HG02759 (cell line): ENCODE measurements around the gene ANXA2R.
A peak's percentile ranks its signal among the peaks of the same experiment; 100 is the strongest.
"Not testable (repeated sequence)": the region's sequence is repeated elsewhere in the genome, so short reads cannot be mapped to it uniquely, and the experiment has no call there.

Experiments
- ATAC-seq: cut with Tn5 transposase; IDR thresholded peaks from one replicate; pipeline ENCODE4 v1.9.1; 2021; ENCODE audit warnings: mild to moderate bottlenecking, moderate library complexity; ENCODE audit not compliant: unreplicated experiment

The ANXA2R gene

GRCh38 chr5:43040287-43041098 lies at the start of gene ANXA2R:
Gene ANXA2R, minus strand, starts transcription at chr5:43040319. Its CDS starts 273 bp downstream, at chr5:43040046.
- ATAC-seq, result peak; percentile 39

DNA sequence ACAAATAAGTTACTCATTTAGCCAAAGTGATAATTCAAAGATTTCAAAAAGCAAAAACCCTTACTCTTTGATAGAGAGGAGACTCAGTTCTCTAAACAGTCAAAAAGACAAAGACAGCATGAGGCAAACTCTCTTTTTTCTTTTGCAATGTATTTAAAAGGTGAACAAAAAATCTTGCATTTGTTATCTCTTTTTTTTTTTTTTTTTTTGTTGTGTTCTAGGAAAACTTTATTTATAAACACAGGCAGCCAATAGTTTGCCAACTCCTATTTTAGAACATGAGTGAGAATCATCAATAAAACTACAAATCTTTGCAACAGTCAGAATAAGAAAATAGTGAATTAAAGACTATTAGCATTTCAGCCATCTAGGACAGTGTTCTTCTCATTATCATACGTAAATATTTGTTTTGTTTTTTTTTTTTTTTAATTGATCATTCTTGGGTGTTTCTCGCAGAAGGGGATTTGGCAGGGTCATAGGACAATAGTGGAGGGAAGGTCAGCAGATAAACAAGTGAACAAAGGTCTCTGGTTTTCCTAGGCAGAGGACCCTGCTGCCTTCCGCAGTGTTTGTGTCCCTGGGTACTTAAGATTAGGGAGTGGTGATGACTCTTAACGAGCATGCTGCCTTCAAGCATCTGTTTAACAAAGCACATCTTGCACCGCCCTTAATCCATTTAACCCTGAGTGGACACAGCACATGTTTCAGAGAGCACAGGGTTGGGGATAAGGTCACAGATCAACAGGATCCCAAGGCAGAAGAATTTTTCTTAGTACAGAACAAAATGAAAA lies 46.2 kb upstream of the ANXA2R start:
- ATAC-seq, result not testable (repeated sequence)

GRCh38 chr5:43085453-43085852 lies 45.3 kb upstream of the ANXA2R start:
- no peak for ATAC-seq

DNA sequence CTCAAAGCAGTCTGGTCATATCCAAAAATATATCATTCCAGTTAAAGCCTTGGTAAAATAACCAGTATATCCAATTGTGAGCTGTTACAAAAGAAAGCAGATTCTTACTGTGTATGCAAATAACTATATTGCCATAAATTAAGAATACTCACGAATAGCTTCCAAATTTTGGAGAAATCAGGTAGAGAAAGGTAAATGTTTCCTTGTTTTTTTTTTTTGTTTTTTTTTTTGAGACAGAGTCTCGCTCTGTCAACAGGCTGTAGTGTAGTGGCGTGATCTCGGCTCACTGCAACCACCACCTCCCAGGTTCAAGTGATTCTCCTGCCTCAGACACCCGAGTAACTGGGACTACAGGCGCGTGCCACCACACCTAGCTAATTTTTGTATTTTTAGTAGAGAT lies 44.3 kb upstream of the ANXA2R start:
- not testable (repeated sequence) for ATAC-seq

DNA sequence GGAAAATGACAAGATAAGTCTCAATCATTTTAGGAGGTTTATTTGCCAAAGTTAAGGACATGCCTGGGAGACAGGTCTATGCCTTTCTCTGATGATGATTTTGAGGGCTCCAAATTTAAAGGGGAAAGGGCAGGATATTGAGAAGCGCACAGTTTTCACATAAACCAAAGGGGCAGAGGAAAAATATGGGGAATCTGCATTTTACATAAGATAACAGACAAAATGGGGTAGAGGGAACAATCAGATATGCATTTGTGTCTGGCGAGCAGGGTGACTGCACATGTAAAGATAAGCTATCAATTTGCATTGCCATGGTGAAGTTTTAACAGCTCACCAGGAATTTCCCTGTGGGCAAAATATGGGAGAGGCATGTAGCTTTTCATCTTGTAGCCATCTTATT lies 41.2 kb upstream of the ANXA2R start:
- ATAC-seq, result not testable (repeated sequence)

DNA sequence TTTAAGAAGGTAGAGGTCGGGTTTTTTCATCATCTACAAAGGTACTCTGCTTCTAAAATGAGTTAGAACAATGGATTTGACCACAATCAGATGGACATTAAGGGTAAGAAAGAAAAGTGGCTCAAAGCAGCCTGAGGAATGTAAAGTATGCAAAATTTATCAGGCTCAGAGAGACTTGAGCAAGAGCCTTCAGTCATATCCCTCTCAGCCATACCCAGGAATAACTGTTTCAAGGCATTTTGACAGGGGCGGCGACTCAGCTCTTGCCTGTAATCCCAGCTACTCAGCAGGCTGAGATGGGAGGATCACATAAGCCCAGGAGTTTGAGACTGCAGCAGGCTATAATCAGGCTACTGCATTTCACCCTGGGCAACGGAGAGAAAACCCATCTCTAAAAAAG lies 38.8 kb upstream of the ANXA2R start:
- no peak for ATAC-seq

DNA sequence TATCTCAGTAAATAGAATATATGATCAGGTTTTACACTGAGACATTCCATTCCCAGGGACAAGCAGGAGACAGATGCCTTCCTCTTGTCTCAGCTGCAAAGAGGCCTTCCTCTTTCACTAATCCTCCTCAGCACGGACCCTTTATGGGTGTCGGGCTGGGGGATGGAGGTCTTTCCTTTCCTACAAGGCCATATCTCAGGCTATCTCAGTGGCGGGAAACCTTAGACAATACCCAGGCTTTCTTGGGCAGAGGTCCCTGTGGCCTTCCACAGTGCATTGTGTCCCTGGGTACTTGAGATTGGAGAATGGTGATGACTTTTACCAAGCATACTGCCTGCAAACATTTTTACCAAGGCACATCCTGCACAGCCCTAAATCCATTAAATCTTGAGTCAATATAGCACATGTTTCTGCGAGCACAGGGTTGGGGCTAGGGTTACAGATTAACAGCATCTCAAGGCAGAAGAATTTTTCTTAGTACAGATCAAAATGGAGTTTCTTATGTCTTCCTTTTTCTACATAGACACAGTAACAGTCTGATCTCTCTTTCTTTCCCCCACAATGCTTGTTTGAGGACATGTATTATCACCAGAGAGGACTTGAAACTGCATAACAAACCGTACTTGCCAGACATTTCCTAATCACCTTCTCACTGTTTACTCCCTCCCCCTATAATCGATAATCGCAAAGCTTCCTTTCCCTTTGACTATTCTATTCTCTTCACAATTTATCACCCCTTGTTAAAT lies 37.5 kb upstream of the ANXA2R start:
- ATAC-seq, result not testable (repeated sequence)

GRCh38 chr5:43075319-43076293 lies 35.5 kb upstream of the ANXA2R start:
- ATAC-seq, result no peak

DNA sequence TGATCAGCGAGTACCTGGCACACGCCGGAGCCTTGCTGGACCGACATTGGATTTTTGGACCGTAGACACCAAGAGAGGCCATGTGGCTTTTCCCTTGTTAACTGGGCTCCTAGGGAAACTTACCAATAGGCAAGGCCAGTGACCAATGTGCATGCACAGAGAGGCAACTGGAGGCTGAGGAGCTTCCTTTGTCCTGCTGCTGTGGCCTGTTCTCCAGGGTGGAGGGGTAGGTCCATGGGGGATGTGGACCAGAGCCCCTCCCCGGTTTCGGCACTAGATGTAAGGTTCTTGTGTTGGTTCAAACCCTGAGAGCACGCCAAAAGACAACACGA lies 34.8 kb upstream of the ANXA2R start:
- no peak for ATAC-seq

DNA sequence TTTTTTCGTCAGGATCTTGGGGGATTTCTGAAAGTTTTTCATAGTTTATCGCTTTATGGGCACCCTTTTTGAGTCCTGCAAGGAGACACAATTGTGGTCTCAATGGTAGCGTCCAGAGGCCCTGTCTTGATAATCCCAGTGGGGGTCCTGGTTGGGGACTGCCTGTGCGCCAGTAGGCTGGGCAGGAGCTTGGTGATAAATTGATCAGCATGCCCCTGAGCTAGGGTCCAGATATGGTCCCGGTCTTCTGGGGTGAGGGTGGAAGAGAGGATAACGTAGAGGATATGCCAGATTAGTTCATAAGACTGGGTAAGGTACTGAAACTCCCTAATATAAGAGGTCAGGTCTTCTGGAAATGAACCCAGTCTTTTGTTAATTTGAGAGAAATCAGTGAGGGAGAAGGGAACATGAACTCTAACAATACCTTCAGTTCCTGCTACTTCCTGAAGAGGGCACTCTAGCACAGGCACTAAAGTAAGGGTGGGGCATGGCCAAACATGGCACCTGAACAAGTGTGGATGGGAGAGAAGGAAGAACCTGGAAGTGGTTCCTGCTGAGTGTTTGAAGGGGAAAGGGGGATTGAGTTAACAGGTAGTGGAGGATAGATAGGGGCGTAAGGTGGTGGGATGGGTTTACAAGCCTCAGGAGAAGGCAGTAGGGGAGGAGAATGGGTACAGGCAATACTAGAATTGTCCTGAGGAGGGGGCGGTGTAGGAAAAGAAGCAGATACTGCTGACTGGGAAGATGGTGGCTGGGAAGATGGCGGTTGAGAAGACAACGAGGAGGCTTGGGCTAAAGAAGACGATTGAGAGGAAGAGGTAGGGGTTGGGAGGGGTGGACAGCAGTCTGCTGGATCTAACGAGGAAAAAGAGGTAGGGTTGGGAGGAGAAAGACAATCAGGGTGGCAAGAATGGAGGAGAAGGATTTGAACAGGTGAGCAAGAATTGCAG lies 33.8 kb upstream of the ANXA2R start:
- ATAC-seq, result no peak

DNA sequence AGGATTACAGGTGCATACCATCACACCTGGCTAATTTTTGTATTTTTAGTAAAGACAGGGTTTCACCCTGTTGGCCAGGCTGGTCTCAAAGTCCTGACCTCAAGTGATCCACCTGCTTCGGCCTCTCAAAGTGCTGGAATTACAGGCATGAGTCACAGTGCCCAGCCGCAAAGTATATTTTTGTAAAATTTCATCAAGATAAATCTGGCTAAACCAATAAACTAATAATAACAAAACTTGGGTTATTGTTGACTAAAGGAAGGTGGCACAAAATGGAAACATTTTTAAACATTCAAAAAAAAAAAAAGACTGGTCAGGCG lies 29.2 kb upstream of the ANXA2R start:
- ATAC-seq, result not testable (repeated sequence)

- ATAC-seq, result no peak
These were observed 27.9 kb upstream of the ANXA2R start for GRCh38 chr5:43068037-43068436.

GRCh38 chr5:43066799-43067741 lies 27.0 kb upstream of the ANXA2R start:
- ATAC-seq, result peak; percentile 36

- ATAC-seq, result peak; percentile 44
These were observed 26.1 kb upstream of the ANXA2R start for GRCh38 chr5:43065948-43066798.

DNA sequence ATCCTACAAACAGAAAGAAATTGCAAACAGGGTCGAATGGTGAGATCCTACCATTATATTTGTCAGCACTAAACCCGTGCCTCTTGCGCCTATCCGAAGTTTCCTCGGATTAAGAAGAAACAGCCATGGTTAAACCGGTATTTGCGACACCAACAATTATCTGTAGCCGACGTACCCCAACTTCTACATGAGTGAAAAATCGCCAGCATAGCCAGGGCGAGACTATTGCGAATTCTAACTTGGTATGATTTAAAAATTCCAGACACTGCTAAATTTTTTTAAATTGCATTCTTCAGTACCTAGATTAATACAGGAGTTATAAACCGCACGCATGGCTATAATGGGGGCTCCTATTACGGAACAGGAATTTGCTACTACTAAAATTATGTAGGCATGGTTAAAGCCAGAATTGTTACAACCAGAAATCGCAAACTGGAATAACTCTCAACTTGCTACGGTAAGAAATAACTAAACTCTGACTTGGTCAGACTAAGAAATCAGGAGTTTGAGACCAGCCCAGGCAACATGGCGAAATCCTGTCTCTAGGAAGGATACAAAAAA lies 25.3 kb upstream of the ANXA2R start:
- no peak for ATAC-seq

- ATAC-seq, result no peak
These were observed 23.6 kb upstream of the ANXA2R start for GRCh38 chr5:43063721-43064171.
